NCI-H1048 (cell line): ENCODE results near the gene CCNL2.
"Not testable (repeated sequence)": the region's sequence is repeated elsewhere in the genome, so short reads cannot be mapped to it uniquely, and the experiment has no call there.

Source experiments
- DNase-seq: peaks from one replicate; lab custom pipeline; 2025; lab: John Stamatoyannopoulos, UW

The CCNL2 gene

DNA sequence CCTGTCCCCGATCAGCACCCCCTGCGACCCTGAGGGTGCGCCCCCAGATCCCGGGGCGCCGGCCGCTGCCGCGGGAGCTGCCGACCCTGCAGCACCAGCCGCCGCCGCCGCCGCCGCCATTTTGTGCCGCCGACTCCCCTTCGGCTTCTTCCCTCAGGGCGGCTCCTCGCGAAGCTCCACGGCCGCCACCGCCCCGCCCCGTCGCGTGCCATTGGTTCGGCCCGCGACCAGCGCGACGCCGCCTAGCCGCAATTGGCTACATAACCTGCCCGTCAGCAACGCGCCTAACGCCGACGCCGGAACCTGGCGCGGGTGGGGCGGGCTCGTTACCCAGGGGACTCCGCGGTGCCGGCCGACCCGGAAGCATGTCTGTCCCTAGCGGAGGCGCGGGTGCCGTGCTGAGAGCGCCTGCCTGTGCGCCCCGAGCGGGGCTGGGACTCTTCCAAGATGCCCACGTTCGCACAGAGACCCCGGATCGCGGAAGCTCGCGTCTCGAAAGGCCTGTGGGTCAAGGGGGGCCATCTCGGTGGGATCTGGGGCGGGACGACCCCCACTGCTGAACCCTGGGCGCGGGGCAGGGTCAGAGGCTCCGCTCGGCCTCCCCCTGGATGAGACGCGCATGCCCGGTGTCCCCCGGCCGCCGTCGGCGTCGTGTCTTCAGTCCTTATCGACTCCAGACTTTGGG lies at the start of gene CCNL2:
Gene CCNL2 (minus strand): TSS at position 149 of the 685 bp plus-strand sequence. CDS start 29 bp downstream, at position 120.
- DNase-seq = peak; percentile 92

DNA sequence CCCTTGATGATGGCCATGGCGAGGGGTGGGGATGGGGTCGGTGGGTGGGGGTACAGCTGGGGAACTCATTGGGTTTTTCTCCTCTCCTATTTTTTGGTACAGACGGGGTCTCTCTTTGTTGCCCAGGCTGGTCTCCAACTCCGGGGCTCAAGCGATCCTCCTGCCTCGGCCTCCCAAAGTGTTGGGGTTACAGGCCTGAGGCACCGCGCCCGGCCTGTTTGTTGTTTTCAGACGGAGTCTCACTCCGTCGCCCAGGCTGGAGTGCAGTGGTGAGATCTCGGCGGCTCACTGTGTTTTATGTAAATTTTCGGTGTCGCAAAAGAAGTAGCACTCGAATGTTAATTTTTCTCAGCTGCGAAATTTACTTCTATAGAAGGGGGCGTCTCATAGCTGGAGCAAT lies 47.5 kb upstream of the CCNL2 start:
- not testable (repeated sequence) for DNase-seq

DNA sequence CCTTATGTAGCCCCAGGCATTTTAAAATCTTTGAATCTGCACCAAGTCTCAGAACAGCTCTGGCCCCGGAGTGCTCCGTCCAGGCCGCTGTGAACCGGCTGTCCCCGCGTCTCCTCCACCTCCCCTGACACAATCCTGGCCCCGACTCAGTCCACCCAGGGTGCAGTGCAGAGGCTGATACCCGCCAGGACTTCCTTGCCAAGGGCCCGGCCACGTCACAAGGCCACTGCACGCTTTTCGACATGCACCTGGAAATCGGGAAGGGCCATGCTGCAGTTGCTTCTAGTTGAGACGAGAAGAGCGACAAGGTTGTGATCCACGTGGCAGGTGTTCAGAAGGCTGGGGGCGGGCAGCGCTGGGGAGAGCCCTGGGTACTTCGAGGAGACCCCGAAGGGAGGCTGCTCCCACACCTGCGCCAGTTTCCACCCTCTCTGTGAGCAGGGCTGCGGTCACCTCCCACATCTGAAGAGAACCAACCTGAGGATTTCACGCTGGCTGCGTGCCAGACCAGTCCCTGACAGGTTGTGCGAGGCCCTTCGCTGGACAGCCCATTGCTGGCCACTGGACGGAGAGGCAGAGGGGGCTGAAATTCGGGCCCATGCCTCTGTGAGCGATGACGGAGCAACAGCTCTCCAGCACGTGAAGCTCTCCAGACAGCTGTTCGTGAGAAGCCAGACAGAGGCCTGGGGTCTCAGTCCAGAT lies 43.1 kb upstream of the CCNL2 start:
- no peak for DNase-seq

DNA sequence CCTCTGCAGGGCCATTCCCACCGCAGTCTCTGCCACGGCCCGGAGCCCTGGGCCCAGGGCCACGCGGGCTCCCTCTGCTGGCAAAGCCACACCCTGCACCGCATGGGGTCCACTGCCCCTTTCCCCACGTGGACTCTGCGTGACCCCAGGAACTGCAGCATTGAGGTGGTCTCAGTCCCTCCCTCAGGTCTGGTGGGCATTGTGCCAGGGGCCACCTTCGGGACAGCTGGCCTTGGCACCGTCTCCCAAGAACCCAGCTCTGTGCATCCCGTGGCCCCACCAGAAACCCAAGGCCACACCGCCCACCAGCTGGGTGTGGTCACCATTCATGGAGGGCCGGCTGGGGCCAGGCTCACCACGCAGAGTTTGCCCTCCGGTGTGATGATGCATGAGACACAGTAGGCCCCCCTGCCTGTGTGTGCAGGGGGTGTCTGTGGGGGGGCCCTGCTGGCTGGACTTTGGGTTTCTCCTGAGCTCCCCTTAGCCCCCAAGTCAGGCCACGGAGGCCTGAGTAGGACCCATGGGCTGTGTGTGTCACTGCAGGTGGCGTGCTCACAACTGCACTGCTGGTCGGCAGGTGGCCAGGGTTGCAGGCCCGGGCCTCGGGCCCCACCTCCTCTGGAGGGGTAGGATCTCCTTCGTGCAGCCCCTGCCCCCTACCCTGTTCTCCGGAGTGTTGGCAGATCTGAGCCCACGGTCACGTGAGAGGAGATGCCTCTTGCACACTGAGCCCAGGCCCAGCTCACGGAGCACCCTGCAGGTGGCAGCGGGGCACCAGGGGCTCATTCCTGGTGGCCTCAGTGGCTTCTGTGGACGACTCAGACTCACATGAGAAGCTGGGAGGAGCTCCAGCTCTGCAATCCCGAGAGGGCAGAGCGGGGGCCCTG lies 42.1 kb upstream of the CCNL2 start:
- no peak for DNase-seq

DNA sequence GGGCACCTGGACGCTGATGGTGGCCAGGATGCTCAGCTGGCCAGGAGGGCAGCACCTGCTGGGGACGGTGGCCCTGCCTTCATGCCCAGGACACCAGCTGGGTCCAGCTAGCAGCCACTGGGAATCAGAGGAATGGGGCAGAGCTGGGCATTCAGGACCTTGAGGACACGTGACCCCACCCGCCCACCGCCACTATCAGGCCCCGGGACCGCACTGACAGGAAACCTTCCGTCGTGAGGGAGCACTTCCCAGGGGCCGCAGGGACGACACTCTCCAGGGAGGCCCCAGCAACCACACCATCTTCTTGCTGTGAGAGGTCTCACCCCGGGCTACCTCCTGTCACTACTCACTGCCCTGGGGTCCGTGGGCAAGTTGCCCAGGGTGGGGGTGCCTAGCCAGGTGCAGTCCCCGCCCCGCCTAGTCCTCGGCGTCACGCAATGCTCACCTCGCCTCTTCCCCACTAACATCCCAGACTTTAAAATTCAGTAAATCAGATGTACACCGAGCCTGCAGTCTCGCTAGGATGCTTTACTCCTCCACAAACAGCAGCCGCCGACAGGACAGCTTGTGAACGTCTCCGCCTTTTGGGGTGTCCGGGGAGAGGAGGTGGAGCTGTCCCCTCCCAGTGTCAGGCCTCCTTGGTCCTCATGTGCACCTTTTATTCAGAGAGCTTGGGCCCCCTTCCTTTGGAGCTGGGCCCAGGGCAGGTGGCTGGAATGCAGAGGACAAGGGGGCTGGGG lies 41.3 kb upstream of the CCNL2 start:
- DNase-seq = no peak

DNA sequence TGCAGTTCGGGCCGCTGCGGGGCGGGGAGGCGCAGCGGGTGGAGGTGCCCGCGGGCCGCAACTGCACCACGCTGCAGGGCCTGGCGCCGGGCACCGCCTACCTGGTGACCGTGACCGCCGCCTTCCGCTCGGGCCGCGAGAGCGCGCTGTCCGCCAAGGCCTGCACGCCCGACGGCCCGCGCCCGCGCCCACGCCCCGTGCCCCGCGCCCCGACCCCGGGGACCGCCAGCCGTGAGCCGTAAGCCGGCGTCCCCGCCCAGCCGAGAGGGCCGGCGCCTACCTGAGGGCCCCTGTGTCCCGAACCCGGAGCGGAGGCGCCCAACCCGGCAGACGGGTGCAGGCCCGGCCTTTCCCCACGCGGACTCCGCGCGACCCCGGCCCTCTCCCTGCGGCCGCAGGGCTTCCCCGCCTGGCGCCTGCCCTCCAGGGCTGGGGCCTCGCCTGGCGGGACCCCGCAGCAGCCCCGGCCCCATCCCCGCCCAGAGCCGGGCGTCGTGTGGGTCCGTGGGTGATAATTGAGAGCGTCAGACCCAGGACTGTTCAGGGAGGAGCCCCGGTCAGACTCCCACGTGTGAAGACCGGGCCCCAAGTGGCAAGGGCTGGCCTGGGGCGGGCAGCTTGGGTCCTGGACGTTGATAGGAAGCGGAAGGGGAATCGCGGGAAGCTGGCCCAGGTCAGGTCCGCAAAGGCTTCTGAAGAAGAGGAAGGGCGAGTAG lies 40.6 kb upstream of the CCNL2 start:
- no peak for DNase-seq

DNA sequence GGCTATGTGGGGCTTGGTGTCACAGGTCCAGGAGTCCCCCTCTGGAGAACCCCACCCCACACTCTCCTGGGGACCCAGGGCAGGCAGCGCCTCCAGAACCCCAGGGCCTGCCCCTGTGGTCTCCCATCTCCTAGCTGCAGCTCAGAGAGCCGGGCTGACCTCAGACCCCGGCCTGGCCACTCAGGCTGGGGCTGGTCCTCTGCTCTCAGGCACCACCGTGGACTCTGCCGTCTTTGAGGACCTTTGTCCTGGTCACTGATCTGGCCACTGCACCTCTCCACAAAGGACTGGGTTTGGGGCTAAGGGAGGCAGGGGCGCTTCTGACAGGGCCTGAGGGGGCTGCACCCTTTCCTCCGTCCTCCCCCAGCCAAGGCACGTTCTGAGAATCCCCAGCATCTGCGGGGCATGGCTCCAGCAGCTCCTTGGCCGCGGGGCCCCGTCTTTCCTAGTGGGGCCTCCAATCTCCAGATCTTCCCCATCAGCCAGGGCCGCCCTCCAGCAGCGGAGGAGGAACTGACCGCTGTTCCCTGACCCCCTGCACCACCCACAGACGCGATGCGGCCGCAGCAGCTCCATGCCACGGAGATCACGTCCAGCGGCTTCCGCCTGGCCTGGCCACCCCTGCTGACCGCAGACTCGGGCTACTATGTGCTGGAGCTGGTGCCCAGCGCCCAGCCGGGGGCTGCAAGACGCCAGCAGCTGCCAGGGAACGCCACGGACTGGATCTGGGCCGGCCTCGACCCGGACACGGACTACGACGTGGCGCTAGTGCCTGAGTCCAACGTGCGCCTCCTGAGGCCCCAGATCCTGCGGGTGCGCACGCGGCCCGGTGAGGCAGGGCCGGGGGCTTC lies 39.6 kb upstream of the CCNL2 start:
- DNase-seq = no peak

DNA sequence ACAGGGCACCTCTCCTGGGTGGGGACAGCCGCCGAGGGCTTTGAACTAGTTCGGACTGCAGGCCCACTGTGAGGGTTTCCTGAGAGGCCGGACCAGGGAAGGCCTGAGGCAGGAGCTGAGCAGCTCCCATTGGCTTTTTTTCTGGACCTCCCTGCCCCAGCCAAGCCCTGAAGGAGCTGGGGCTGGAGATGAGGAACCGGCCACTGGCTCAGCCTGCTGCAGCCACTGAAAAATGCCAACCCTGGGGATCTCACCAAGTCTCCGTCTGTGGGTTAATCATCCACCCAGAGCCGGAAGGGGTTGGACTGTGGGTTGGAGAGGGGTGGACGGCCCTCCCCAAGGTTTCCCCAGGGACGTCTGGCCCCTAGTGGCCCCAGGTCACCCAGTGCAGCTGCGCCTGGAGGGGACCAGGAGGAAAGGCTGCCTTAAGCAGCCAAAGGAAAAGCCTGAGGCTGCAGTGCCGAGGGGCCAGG lies 38.8 kb upstream of the CCNL2 start:
- no peak for DNase-seq

DNA sequence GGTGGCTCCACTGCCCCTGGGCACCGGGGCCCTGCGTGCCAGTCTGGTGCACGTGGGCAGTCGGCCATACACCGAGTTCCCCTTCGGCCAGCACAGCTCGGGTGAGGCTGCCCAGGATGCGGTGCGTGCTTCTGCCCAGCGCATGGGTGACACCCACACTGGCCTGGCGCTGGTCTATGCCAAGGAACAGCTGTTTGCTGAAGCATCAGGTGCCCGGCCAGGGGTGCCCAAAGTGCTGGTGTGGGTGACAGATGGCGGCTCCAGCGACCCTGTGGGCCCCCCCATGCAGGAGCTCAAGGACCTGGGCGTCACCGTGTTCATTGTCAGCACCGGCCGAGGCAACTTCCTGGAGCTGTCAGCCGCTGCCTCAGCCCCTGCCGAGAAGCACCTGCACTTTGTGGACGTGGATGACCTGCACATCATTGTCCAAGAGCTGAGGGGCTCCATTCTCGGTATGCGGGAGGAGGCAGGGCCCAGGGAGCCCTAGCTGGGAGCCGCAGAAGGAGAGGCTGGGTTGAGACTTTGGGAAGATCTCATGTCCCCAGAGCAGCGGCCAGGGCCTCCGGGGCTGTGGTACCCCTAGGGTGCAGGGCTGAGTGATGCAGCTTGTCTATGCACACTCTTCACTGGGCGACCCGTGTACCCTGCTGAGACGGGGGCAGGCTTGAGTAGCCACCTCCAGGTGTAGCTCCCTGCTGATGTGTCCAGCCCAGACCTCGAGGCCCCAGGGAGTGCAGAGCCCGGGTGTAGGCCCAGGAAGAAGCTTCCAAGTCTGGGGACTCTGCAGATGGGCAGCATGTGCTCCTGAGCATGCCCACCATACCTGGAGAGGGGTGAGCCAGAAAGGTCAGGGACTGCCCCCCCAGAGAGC lies 38.1 kb upstream of the CCNL2 start:
- no peak for DNase-seq

DNA sequence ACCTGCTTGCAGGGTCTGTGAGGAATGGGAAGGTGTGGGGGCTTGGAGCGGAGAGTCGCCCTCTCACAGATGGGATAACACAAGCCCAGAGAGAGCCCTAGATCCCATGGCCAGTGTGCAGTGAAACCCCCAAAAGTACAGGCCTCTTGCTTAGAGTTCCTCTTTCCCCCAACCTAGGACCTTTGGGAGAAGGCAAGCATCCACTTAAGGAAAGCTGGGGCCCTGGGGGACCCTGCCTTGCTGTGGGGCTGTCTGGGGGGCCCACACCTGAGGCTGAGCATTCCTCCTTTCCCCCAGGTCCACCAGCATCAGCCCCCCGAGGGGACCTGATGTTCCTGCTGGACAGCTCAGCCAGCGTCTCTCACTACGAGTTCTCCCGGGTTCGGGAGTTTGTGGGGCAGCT lies 37.5 kb upstream of the CCNL2 start:
- no peak for DNase-seq

DNA sequence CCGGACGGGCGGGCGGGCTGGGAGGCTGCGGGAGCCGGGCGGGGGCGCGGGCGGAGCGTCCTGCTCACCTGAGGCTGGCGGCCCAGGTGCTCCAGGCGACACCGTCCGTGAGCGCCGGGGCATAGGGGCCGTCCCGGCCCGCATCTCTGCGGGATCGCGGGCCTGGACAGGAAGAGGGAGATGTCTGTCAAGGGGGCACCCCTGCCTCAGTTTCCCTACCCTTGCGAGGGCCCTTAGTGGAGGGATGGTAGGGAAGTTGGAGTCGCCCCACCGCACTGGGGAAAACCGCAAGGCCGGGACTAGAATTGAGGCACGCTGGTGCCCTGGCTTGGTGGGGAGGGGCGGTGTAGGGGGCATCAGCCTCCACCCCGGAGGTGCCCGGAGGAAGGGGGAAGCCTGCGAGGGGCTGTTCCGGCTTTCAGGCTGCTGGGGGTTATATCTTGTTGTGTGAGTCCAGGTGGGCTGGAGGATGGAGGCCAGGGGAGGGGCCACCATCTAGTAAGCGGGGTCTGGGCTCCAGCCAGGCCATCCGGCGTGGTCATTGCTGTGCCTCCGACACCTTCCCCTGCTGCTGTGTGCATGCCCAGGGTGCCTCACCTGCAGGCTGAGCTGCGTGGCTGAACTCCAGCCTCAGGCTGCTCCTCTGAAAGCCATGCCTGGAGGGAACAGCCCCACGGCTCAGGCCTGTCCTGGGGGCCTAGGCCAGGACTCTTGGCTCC lies 36.9 kb upstream of the CCNL2 start:
- no peak for DNase-seq

DNA sequence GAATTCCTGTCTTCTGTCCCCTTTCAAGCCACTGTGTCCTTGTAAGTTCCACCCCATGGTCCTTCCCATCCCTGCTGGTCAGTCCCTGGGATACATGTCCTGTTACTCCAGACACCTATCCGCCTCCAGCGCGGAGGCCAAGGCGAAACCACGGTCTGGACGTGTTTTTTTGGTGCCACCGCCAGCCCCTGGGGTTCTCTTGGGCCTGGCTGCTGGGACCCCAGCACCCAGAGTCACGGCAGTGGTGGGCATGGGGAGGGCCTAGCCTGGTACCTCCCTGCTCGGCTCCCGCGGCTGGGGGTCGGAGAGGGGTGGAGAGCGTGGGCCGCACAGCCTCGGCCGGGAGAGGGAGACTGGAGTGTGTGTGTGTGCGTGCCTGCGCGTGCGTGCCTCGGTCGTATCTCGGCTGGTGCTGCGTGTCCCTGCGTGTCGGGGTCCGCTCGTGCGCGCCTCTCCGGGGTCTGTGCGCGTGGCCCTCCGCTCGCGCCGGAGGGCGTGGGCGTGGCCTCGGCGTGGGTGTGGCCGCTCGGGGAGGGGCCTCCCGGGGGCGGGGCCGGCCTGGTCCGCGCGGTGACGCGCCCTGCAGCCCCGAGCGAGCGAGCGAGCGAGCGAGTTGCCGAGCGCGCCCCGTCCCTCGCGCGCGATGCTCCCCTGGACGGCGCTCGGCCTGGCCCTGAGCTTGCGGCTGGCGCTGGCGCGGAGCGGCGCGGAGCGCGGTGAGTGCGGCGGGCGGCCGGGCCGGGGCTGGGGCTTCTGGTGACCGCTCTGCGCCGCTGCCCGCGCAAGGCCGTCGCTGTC lies 36.2 kb upstream of the CCNL2 start, which contains the start of gene VWA1:
Gene VWA1 (plus strand): TSS at position 585 of the 798 bp plus-strand sequence. CDS start 59 bp downstream, at position 644.
- DNase-seq = peak; percentile 44

DNA sequence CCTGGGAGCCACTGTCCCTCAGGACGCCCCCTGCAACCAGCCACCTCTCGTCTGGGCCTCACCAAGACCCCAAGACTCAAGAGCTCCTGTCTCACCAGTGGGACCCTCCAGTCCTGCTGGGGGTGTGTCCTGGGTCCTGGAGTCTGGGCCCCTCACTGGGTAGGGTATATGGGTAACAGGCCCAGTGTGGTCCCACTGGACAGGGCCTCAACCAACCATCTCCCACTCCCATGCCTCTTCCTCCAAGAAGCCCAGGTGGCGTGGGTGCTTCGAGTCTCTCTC lies 35.6 kb upstream of the CCNL2 start:
- no peak for DNase-seq

DNA sequence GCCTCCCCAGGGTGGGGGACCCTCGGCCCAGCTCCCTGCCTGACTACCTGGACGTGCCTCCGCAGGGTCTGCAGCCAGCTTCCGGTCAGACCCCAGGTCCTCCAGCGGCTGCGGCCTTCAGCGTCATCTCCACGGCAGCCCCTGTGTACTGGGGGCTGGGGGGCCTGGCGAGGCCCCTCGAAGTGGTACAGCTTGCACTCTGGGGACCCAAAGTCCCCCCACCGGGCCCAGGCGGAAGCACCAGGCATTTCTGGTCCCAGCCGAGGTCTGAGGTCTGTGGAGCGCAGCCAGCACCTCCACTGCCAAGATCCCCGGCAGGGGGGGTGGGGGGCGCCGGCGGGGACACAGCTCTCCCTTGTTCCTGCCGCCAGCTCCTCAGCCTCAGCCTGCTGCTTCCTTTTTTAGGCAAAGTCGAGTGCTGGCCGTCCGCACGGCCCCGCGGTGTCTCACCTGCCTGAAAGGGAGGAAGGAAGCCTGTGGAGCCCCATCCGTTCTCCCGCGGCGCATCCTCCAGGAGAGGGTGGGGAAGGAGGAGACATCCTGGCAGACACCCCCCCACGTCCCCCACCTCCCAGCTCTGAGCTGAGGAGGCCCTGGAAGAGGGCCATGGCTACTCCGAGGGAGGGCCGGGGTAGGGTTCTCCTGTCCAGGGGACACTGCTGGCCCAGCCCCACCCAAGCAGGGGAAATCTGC lies 35.1 kb upstream of the CCNL2 start:
- no peak for DNase-seq

DNA sequence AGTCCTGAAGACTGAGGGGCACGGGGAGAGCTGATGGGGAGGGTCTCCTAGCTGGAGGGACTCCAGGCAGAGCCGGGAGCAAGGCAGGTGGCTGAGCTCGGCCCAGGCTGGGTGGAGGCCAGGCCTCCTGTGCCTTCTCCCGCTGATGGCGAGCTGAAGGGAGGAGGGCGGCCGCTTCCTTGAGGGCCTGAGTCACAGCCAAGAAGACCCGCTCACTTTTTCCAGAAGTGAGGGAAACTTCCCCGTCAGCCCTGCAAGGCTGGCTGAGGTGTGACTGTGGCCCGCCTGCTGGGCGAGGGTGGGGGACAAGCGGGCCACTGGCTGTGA lies 34.6 kb upstream of the CCNL2 start:
- DNase-seq = no peak

DNA sequence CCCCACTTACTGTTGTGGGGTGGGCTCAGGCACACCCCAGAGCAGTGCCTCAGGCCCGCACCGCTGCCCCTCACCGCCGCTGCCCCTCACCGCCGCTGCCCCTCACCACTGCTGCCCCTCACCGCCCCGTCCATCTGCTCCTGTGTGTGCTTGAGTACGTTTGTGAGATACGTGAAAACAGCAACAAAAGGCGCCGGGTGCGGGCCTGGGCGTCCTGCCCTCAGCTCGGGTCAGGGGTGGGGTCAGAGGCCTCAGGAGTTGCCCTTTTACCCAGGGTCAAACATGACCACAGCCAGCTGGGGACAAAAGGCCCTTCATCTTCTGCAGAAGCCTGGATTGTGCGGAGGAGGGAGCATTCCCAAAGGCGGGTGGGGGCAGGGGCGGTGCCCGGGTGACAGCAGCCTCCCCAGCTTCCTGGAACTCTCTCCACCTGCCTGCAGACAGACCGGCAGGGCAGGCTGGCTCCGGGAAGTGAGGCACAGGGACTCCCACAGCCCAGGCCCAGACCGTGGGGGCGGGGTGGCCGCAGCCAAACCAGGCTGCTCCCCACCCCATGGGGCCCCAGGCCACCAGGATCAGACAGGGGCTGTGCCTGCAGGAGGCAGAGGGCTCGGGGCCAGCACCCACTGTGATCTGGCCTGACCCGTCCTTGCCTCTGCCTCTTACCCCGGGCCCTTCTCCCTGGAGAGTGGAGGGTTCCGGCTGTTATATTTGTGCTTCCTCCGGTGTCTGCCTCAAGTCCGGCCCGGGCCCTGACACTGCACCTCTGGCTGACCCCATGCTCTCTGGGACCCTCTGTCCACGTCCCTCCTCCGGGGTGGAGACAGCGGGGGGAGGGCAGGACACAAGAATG lies 34.0 kb upstream of the CCNL2 start:
- no peak for DNase-seq
